GM19025 (cell line): ENCODE data around the gene USP48.

ENCODE experiments used
- ATAC-seq: cut with Tn5 transposase; IDR thresholded peaks from one replicate; pipeline ENCODE4 v1.9.1; 2021; ENCODE audit warnings: mild to moderate bottlenecking, low read depth, moderate library complexity; ENCODE audit not compliant: unreplicated experiment

Gene USP48

DNA sequence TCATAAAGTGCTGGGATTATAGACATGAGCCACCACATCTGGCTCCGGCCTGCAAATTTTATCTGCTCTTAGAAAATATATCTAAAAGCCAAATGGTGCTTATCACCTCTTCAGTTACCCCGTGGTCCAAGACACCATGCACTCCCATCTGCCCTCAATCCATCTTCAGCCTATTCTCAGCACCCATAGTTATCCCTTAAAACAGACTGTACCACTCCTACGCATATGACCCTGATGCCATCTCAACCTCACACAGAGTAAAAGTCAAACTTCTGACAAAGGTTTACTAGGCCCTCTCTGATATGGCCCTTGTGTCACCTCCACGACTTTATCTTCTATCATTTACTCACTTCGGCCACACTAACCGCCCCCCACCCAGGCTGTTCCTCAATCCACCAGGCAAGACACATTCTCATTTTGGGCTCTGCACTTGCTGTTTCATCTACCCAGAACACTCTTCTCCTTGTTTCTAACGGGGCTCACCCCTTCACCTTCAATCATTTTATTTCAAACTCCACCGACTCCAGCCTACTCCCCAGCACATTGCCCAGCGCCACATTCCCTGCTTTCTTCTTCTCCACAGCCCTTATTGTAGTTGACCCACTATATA is 33.0 kb downstream of the USP48 start:
- no peak for ATAC-seq

DNA sequence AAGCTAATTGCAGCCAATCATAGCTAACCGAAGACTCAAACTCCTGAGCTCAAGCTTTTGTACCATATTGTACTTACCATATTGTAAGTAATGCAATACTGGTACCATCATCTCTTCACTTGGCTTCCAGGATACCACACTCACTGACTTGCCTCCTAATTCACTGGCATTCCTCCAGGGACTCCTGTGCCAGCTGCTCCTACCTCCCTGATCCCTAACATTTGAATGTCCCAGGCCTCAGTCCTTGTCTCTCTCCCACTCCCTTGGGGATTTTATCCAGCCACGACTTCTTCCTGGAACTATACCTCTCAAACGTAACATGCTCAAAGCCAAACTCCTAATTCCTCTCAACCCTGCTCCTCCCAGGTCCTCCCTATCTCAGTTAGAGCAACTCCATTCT is 33.8 kb downstream of the USP48 start:
- no peak for ATAC-seq

DNA sequence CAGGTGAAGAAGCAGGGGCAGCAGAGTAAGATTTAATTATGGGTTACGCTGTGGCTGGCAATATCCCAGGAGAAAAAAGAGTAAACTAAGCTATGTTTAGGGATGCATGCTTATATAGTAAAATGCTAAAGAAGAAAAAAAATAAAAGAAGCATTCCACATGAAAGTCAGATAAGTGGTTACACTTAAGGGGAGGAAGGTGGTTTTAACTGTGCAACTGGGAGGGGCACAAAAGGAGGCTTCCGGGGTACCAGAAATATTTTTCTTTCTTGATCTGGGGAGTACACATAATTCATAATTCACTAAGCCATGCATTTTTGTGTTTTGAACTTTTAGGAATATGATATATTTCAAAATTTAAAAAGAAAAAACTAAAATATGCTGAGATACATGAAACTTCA is 39.5 kb downstream of the USP48 start:
- no peak for ATAC-seq

DNA sequence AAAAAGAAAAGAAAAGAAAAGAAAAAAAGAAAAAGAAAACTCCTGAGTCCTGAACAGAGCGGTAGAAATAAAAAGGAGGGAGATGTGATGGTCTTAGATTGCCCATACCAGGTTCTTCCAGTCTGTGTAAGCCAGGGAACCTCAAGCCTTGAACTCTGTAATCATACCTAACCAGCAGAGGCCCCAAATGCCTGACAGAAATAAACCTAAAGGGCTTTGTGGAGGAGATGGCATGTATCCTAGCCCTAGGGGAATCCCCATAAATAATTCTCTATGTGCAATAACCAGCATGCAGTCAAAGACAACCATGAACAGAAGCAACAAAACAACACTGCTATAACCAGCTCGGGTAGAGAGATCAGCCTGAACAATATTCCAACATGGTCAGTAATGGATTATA is 40.4 kb downstream of the USP48 start:
- ATAC-seq: no peak

DNA sequence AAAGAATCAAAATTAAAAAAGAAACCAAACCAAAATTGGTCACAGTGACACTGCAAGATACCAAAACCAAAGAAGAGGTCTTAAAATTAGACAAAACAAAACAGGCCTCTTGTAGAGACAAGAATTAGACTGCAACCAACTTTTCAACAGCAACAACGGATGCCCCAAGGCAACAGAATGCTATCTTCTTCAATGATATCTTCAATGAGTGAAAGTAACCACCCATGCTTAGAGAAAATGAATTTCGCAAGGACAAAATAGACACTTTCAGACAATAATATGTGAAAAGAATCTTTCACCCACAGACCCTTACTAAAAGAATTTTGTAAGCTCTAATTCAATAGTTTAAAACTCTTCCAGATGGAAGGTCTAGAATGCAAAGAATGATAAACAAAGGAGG is 41.7 kb downstream of the USP48 start:
- ATAC-seq: no peak

DNA sequence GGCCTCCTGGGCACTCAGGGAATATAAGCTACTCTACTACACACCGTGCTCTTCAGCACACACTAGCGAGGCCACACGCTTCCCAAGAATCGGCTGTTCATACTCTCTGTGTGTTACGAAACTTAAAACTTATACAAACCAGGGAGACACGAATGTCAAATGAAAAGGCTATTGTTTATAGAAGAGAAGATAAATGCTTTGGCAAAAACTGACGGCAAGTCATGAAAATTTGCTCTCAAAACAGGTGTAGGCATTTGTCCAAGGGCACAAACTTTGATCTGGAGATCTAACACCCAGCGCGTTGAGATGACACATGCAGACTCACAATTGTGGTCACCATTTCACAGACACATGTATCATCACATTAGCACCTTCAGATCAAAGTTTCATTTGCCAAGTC is 46.1 kb downstream of the USP48 start:
- no peak for ATAC-seq

DNA sequence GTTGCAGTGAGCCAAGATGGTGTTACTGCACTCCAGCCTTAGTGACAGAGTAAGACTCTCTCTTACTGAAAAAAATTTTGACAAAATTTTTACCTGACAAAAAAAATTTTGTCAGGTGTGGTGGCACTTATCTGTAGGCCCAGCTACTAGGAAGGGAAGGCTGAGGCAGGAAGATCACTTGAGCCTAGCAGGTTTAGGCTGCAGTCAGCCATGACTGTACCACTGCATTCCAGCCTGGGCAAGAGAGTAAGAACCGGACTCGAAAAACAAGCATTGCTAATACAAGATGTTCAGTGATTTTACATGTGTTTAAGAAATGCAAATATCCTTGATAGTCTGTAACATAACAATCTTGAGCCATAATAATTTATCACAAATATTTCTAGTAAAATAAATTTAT is 46.9 kb downstream of the USP48 start:
- no peak for ATAC-seq

DNA sequence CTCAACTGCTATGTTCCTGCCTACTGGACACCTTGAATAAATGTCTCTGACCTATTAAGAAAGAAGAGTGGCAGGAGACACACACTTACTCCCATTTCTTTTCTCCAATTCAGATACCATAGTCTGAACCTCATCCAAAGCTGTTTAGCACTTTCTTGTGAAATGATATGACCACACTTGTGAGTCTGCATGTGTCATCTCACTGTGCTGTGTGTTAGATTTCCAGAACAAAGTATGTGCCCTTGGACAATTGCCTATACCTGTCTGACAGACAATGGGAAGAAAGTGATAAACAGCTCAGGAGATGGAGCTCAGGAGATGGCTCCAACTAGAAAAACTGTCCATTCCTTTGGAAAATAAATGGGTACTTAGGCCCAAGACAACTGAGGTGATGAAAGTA is 48.4 kb downstream of the USP48 start:
- no peak for ATAC-seq

DNA sequence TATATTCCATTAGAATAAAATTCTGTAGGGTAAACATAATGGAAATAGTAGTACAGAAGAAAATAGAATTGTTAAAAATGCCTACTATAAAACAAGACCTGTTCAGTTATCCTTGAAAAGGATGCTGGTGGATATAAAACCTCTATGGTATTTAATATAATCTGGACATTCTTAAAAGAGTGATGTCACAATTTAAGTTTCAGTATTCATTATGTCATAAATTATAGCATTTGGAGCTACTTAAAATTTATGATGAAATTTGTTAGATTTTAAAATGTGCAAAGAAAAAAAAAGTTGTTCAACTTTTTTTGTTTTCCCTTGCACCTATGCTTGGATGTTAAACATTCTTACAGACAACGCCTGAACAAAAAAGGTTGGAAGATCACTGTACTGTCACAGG is 50.3 kb downstream of the USP48 start:
- ATAC-seq: no peak

DNA sequence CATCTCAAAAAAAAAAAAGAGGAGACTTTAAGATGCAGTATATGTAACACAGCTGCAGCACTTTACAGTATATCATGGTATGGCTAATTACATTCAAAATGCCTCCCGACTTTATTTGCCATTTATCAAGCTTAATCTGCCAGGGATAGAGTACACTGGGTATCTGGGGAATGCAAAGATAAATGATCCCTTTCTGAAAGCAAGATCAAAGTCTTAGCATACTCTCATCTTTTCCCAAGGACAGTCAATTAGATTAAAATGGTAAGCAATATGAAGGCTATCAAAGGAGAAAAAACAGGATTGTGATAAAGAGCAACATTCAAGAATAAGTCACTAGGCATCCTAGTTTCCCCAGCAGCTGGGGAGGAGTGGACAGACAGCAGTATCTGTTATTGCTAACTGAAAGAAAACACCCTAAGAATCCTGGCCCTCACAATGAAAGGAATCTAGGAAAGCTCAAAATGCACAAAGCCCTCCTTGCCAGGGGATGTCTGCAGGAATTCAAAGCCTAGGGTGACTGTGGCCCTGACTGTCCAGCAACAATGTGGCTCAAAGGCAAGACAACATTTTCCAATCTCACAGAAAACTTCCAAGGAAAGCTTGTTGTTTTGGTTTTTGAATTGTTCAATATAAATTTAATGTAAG is 57.1 kb downstream of the USP48 start:
- ATAC-seq: no peak

DNA sequence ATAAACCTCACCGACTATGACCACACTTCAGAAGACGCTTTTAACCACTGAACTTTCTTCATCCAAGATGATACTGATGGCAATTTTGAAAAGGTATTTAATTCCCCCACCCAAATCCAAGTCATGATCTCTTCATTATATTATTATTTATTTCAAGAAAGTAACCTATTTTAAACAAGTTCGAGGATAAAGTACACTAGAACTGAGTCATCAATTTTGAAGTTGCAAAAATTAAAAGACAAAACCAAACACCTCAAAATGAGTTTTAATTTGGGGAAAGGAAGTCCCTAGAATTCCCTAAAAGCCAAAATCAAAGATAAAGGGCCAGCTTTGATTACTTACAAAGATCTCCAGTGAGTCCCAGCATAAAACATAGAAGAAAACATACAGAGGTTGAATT is 58.4 kb downstream of the USP48 start:
- no peak for ATAC-seq

DNA sequence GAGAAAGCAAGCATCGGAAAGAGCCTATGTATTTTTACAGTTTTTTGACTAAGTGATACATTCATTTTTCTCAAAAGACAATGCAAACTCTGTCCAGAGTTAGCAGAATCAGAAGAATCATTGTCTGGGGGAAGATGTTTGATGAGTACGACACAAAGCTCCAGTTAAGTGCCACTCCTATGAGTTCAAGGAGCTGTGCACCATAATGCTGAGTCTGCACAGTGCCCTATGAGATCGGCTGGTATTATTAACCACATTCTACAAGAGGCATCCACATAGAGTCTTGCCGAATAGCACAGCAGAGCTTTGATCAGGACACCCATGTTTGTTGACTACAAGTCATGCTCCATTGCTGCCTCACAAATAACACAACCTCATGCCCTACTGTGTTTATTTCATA is 58.9 kb downstream of the USP48 start:
- ATAC-seq: no peak

DNA sequence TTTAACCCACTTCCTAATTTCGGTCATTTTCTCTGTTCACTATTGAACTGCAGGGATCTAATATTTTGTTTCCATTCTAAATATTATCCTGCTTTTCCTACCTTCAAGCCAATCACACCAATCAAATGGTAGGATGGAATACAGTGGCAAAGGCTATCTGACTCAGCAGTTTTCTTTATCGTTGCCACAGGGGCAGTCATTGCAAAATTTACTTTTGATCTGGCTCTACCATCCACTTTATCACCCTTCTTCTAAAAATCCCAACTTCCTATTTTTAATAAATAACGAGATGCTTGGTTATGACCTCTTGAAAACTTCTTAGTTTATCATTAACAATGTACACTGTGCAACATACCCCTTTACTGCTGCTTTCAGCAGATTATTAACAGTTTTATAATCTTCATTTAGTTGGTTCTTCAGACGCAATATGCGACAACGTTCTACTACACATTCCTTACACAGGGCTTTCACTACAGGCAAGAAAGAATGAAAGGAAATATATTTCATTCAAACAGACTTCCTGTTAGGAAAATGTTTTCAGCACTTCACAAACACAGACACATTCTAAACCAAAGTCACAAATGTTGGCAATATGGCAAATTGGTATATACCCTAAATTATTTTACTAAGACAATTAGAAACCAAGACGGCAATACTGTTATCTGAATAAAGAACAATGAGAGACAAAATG is 61.5 kb downstream of the USP48 start:
- no peak for ATAC-seq

DNA sequence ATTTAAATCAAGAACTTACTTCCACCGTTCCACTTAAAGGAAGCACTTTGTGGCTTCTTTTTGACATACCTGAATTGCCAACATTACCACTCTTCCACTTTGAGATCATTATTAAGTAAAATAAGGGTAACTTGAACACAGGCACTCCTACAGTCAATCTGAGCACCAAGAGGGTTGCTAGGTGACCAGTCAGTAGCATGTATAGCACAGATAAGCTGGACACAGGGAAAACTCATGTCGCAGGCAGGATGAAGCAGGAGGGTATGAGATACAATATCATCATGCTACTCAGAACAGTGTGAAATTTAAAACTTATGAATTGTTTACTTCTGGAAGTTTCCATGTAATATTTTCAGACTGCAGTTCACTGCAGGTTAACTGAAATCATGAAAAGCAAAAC is 66.8 kb downstream of the USP48 start:
- ATAC-seq: no peak

DNA sequence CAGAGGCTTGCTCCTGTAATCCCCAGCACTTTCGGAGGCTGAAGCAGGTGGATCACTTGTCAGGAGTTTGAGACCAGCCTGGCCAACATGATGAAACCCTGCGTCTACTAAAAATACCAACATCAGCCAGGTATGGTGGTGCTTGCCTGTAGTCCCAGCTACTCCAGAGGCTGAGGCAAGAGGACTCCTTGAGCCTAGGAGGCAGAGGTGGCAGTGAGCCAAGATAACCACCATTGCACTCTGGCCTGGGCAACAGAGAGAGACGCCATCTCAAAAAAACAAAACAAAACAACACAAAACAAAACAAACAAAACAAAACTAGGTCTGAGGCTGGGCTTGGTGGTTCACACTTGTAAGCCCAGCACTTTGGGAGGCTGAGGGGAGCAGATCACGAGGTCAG is 75.1 kb downstream of the USP48 start:
- ATAC-seq: no peak

DNA sequence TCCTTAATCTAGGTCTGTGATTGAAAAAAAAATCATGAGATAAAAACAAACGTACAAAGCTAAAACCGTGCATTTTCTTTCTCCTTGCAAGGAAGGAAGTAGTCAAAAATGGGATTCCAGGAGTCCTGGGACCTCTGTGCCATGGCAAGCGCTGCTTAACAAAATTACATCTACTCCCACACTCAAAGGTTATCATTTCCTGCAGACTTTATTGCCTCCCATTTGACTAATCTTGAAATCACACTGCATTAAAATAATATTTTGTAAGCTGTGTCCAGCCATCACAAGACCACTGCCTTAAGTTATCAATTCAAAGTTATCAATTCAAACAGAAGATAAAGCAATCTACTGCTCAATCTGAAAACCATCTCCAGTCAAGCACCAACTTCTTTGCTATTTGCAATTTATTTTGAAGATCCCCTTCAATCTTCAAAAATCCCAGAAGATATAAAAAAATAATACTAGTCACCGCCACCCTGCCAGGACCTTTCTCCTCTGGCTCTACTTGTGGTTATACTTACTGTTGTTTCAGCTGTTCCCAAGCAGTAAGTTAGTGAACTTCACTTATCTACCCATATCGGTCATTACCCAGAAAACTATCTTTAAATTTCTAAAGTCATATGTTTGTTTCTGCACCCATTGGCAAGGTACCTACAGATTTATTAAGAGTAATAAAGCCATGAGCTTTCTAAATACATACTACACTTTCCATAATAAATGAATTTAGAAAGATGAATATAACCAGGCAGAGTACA is 75.7 kb downstream of the USP48 start:
- ATAC-seq: no peak

DNA sequence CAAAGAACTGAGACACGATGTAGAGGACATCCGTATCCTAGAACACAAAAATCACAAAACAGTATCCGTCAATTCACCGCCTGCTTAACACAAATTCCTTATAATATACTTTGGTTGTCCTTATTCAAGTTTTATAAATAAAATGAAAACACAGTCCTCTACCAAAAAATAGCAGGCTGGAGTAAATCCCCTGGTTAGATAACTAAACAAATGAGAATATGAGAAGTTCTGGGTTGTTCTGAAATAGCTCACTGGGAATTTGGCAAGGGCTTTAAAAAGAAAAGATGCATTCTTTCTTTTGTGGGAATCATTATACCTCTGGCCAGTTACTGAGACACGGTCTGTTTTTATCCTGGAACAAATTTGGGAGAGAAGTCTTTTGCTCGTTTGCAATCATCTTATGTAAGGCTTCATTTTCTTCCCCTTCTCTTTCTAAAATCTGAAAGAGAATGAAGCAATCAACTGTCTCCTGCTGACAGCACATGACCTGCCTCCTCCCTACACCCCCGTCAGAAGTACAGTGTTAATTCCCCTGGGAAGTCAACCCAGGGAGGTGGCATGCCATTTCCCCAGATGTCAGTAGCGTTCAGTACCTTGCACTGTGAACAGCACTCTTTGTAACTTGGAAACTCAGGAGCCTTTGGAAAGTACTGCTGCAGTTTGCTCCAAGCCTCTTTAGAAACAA is 76.7 kb downstream of the USP48 start:
- ATAC-seq: no peak

DNA sequence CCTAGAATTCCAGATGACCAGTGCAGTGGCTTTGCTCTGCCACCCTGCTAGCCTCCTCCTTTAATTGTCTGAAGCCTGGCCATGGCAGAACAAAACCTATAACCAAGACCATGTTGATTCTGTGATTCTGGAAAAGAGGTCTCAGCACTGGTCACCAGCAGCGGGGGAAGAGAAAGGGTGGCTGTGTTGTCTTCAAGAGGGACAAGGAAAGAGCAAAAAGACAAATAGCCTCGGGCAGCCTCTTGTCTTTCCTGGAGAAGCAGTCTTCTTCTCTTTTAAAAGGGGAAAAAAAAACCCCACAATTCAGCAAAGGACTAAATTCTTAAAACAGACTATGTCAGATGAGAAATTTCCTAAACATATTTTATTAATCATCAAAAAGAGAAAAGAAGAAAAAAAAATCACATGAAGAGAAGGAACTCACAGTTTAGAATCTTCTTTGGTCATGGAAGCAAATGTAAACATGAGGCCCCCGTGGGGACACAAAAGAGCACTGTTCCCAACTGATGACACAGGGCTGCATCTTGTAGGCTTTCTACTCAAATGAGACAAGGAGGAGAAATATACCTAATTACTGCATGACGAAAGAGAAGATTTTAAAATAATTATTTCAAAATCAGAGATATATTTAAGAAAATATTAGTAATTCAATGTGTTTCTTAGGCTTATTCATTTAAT is 77.5 kb downstream of the USP48 start:
- ATAC-seq: no peak

DNA sequence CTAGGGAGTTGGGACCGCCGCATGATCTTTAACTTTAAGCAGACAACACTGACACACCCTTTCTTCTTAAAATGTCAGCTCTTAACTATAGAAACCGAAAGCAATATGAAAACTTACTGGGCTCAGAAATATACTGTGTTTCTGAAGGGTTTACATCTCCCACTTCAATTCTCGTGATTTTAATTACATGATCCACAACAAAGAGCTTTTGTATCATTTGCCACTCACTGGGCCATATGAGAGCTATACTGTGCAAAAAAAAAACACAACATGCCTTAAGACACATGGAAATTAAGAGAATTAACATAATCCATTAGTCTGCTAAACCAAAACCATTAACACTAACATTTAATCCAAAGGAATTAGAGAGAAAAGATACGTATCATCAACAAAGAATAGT is 78.8 kb downstream of the USP48 start:
- ATAC-seq: no peak

DNA sequence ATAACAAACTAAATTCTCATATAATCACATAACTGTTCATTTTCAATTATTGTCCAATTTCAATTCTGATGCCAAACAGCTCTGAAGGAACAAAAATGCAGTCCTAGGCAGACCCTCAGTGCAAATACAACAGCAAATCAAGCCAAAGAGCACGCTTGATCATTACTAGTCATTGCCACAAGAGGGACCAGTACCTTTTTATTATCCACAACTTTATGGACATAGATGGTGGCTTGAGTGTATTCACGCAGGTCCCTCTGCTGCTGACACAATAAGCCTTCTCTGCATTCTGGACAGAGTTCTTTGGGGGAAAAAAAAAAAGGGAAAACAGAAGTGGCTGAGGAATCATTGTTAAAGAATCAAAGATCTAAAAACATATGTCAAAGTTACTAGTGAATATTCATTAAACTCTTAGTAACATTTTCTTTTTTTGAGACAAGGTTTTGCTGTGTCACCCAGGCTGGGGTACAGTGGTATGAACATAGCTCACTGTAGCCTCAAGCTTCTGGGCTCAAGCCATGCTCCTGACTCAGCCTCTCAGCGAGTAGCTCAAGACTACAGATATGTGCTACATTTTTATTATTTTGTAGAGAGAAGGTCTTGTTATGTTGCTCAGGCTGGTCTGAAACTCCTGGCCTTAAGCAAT is 79.5 kb downstream of the USP48 start:
- no peak for ATAC-seq
